Hematopoietic multipotent progenitor cell (in vitro differentiated cells): ENCODE data around the gene DACT3. TPM values are rescaled to one million over a fixed set of nuclear protein-coding genes. Genes with fewer than 3 reads are reported as not detected.

Experiments used
- DNase-seq, 3 donors: peaks; one replicate each; pipeline ENCODE4 v3.0.0-alpha.2; 2011 to 2015; ENCODE audit warnings: low read depth in 2 of 3, low spot score in 2 of 3
- total RNA-seq: library from RNA; depleted of rRNA; stranded (reverse); fragments of >200 nt; gene quantifications from one replicate; pipeline ENCODE4 v1.2.3, GENCODE V29; 2012

Gene DACT3
- total RNA-seq, 1 donor = under 0.01 TPM

DNA sequence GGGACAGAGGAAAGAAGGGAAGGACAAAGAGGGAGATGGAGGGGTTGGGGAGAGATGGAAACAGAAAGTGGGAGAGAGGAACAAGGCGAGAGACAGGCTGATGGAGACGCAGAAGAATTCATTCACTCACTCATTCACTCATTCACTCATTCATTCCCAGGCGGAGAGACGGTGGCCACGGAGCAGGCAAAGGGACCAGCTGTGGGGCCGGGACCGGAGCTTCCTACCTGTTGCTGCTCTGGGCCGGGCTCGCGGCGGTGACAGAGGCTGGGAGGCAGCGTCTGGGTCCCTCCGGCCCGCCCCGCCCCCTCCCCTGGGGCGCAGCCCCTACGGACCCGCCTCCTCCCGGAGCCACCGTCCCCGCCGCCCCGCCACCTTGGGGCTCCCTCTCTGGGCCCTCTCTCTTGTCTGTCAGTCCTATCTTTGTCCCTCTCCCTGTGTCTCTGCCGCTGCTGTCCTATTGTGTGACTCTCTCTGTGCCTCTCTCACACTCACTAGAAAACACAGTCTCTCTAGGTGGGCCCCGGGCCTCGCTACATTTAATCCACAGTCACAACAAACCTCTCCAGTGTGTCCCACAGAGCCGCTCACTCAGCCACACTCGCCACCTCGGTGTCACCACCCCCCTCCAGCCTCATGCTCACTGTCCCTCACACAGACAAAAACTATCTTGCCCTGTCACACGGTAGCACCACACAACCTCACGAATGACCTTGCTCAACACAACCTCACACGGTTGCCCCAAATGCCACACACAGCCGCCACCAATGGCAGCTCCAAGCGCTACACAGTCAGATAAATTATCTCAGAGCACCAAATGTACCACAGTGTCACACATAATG is 24.8 kb downstream of the DACT3 start, which contains the start of gene GNG8:
TSS of gene GNG8 (minus strand) at position 283 of the 842 bp plus-strand sequence. CDS start 1,520 bp downstream, outside the sequence.
- DNase-seq = peak in 1 of 3 donors; percentile 35

DNA sequence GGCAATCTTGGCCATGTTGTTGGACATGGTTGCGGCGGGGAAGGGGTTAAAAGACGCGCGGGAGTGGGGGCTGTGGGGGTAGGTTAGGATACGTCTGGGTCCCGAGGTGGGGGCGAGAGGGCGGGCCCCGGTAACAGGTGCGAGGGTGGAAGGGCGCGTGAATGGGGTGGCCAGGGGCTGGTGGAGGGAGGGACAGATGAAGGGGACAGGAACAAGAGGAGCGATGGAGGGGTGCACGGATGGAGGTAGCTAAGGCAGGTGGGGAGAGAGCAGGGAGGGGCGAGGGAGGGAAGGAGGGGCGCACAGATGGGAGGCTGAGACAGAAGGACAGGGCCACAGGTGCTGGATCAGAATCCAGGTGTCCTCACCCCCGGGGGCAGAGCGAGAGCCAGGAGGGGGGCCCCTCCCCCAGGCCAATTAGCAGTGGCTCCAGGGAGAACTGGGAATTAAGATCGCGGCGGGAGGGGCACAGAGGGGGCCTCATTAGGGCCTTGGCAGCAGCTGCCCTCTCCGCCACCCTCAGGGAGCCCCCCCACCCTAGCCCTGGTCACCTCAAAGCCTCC is 26.2 kb downstream of the DACT3 start:
- DNase-seq = no peak

DNA sequence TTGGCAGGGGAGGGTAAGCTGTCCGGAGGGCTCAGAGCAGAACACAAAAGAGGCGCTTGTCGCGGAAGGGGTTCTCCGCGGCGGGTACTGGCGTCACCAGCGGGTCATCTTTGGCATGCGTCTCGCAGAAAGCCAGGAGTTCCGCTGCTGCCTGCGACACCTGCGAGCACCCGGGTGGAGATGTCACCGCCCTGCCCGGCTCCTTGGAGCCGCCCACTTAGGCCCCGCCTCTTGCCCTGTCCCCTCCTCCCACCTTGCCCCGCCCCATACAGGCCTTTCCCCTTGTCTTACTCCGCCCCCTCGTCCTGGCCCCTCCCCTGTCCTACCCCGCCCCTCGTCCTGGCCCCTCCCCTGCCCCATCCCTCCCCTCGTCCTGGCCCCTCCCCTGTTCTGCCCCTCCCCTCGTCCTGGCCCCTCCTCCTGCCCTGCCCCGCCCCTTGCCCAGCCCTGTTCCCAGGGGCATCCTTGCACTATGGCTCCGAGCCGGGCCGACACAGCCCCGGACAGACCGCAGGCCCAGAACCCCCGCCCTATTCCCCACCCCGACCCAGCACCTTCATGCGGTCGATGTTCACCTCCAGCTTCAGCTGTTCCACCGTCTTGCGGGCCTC is 26.8 kb downstream of the DACT3 start:
- DNase-seq = peak; percentile 88 to 91 (median 91)

DNA sequence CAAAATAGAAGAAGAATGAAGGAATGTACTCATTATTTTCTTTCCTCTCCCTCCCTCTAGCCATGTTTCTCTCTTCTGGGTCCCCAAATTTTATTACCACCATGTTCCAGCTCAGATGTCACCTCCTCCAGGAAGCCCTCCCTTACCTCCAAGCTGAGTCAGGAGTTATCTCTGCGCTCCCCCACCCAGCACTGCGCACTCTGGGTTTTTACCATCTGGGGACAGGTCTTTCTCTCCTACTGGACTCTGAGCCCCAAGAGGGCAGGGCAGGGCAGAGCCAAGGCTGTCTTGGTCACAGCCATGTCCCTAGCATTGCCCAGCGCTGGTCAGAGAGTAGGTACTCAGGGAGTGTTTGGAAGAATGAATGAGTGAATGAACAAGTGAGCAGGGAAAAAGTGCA is 27.9 kb downstream of the DACT3 start:
- no peak for DNase-seq

DNA sequence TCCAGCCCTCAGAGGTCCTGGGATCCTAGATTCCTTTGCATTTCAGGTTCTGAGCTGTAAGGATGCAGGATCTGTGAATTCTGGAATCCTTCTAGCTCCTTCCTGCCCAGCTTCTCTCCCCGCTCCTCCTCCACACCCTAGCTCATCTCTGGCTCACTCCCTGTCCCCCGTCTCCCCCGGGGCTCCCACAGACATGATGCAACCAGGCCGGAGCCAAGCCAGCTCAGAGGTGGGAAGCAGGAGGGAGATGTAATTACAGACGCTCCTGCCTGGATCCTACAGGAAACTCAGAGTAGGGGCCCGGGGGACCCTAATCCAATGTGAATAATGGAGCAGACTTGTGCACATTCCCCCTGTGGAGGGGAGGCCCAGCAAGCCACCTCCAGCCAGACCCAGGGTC is 29.5 kb downstream of the DACT3 start:
- no peak for DNase-seq

DNA sequence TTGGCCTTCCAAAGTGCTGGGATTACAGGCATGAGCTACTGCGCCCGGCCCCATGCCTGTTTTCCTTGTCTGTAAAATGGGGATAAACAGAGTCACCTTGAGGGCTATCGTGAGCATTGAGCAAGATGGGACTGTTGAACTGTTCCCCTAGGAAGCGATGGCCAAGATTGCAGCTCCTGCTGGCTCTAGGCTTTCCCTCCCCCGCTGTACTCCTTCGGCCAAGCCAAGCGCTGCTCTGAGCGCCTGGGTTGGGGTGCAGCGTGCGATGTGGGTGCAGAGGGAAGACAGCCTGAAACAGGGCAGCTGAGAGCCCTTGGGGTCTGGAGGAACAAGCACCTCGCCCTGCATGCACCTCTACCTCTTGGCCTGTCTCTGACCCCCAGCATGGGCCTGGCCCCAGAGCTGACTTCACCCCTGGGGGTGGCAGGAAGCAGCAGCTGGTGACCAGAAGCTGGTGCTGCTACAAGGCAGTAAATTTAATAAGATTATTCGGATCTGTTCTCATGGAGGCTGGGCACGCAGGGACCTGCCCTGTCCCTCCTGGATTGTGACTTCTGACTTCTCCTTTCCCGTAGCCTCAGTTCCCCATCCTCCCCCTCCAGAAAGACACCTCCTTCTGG is 30.3 kb downstream of the DACT3 start:
- no peak for DNase-seq

DNA sequence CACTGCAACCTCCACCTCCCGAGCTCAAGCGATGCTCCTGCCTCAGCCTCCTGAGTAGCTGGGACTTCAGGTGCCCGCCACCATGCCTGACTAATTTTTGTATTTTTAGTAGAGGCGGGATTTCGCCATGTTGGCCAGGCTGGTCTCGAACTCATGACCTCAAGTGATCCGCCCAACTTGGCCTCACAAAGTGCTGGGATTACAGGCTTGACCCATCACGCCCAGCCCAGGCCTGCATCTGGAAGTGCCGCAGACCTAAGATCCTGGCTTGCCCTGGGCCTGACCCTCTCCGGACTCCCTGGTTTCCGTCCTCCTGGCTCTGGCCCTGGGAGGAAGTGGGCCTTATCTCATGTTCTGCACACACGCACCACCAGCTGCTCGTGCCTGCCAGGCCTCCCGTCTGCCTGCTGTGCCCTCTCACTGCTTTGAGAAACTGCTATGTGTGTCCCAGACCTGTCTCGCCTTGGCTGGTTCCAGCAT is 31.4 kb downstream of the DACT3 start:
- peak in 2 of 3 donors; percentile 82 to 91 for DNase-seq

DNA sequence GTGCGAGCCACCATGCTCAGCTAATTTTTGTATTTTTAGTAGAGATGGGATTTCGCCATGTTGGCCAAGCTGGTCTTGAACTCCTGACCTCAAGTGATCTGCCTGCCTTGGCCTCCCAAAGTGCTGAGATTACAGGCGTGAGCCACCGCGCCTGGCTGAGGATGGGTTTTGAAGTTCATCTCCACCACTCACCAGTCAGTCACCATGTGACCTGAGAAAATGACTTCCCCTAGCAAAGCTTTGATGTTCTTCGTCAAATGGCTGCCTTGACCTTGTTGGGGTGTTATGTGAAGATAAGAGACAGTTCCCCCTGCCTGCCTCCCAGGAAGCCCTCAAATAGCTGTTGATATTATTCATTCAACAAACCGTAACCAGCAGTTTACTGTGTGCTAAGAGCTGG is 32.0 kb downstream of the DACT3 start:
- peak in 1 of 3 donors; percentile 40 for DNase-seq

DNA sequence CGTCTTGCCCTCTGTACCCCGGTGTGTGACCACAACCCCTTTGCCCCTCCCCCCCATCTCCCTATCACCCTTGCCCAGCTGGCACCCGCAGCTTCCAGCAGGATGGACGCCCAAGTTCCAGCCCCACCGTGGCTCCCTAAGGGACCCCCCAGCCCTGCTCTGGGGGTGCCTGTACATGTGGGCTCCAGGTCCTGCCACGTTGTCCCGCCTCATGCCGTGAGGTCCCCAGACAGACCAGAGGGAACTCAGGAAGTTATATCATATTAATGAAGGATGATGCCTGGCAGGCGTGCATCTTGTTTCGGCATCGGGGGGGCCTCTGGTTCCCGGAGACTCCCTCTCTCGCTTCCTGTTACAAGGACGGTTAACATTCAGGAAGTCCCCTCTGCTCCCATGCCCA is 34.5 kb downstream of the DACT3 start:
- DNase-seq = no peak

DNA sequence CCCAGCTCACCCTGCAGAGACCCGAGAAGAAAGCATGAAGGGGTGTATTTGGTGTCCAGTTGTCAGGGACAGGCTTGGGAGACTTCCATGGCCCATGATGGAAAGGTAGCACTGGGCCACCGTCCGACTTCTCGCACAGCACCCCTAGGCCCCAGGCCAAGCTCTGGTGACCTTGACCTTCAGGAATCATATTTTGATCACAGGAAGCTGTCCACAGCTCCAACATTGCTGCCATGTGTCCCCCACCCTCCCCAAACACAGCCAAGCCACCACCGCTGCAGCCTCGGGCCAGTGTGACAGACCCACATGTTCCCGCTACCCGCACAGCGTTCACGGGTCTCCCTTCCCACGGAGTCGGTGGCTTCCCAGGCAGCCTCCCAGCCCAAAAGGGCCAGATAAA is 35.3 kb downstream of the DACT3 start:
- no peak for DNase-seq

DNA sequence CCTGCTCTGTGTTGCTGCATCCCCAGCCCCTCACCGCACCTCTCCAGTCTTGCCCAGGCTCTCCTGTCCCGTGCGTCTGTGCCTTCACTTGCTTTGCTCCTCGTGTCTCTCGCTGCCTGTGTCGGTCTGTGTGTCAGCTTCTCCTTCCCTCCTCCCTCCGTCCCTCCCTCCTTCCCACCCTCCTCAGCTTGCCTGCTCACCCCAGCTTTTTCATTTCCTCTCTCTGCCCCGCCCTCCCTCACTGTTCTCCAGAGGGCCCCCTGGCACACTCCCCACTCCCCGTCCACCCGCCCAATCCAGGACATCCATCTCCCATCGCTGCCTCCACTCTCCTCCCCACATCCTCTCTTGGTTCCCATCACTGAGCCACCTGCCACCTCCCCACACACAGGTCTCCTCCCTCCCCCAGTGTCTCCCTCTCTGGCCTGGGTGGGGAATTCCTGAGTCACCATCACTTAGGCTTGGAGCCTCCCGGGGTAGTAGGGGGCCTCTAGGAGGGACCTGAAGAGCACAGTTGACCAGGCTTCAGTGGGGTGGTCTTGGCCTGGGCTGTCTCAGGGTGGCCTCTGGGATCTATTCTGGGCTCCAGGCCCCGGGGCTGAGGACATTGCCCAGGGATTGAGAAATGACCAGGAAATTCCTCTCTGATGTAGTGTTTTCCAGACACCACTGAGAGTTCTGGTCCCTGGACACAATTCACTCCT is 35.9 kb downstream of the DACT3 start, which contains the start of gene PTGIR:
TSS of gene PTGIR (minus strand) at position 132 of the 704 bp plus-strand sequence. CDS start 864 bp downstream, outside the sequence.
- peak in 1 of 3 donors; percentile 40 for DNase-seq

DNA sequence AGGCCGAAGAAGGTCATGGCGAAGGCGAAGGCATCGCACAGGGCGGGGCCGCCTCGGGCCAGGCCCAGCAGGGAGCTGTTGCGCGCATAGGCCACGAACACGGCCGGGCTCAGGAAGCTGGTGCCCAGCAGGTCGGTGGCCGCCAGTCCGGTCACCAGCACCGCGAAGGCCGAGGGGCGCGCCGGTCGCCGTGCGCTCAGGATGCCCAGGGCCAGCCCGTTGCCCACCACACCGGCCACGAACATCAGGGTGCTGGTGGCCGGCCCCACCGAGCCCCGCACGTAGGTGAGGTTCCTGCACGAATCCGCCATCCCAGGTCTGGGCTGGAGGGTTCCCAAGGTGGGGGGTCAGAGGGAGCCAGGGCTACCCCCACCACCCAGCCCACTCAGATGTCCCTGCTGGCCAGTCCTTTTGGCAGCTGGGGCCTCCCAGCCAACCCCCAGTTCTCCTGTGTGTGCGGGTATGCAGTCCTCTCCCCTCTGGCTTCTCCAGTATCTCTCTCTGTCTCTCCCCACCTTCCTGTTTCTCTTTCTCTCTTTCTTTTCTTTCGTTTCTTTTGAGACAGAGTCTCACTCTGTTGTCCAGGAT is 37.0 kb downstream of the DACT3 start:
- no peak for DNase-seq

DNA sequence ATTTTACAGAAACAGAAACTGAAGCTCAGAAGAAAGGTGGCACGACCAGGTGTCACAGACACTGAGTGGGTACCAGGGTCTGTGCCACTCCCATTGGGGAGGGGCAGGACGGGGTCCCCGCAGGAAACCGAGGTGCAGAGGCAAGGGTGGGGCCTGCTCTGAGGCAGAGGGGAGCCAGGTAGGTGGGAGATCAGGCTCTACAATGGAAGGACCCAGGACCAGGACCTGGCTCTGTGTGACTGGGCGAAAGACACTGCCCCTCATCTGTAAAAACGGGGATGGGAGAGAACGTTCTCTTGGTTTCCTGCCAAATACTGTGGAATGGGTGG is 38.9 kb downstream of the DACT3 start:
- DNase-seq = no peak

DNA sequence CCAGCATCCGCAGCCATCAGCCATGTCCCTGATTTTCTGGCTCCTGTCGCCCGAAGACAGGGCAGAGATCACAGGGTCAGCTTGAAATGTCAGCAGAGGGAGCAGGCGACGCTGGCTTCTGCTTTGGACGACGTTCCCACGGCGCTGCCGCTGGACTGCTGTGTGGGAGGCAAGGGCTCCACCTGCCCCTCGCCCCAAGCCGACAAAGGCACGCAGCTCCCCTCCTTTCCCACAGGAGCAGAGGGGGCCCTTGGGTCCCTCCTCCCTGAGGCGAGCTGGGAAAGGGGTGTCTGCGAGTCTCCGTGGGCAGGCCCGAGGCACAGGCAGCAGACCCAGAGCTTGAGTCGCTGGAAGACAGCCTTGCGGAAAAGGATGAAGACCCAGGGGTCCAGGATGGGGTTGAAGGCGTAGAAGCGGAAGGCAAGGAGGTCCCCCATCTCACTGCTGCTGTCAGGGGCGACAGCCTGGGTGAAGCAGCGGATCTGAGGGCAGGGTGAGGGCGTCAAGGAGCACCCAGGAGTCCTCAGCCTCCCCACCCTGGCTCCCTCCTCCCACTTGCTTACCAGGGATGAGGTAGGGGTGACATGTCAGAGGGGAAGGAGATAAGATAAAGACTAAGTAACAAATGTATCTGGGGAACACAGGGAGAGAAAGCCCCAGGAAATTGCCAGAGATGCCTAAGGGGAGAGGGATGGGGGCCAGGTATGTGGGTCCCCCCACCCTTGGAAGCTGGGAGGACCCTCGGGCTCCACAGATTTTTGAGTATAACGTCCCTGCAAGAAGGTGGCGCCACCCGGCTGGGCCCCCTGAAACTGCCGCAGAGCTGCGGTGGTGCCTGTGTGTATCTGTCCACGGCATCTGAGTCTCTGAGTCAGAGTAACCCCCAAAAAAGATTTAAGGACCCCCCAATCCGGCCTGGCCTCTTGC is 39.5 kb downstream of the DACT3 start:
- no peak for DNase-seq

DNA sequence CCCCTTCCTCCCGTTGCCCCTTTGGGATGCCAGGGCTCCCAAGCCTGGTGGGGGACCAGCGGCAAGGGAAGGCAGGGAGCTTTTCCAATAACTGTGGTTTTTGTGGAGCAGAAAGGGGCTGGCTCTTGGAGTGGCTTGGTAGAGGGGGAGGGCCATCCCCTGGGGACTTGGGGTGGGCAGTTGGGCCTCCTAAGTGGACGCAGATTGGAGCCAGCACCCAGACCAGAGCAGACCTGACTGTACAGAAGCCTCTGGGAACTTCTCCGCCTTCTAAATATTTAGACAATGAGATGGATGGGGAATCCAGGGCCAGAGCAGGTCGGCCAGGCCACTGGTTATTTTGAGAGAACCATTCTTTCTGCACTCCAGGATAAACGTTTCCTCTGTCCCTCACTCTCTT is 40.3 kb downstream of the DACT3 start:
- no peak for DNase-seq

DNA sequence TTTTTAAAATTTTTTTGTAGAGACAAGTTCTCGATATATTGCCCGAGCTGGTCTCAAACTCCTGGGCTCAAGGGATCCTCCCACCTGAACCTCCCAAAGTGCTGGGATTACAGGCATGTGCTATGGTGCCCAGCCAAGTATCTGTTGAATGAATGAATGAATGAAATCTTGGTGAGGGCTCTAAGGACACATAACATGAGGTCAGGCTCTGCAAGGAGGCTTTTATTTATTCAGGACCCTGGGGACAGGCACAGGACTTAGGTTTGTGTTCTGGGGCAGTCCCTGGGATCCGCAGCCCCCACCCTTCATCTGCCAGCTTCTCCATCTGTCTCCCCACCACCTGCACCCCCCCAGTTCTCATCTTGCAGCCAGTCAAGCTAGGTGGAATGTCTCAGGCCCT is 40.7 kb downstream of the DACT3 start:
- DNase-seq = no peak

DNA sequence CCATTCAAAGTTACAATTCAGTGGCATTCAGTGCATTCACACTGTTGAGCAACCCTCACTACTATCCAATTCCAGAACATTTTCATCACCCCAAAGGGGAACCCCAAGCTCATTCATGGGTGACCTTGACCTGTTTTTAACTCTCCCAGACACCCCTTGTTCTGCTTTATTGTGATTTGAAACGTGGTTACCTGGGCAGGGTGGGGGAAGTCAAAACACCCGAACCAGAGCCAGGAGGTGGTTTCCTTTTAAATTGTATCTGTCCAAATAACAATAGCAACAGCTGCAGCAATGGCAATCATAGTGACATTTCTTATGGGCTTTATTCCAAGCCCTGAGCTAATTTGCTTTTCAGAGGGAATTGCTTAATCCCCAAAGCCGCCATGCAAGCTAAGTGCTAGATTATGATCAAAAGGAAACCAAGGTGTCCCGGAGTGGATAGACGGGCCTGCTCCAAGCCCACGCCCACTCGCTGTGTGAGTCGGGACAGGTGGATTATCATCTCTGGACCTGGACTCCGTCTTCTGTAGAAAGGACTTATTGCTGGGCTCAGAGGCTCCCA is 42.2 kb downstream of the DACT3 start:
- DNase-seq = peak in 1 of 3 donors; percentile 32

DNA sequence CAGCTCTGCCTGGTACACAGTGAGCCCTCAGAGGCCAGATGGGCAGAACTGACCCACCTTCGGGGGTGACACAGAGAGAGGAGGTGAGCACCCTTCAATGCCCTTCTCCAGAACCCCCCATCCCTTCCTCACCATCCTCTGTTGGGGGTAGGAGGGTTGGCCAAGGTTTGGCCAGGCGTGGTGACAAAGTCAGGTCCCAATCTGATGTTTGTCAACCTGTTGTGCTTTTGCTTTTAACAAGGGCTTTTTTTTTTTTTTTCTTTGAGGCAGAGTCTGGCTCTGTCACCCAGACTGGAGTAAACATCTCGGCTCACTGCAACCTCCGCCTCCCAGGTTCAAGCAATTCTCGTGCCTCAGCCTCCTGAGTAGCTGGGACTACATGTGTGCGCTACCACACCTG is 43.4 kb downstream of the DACT3 start:
- no peak for DNase-seq
